Erythroblast (primary cell): ENCODE data around the gene ARMC3.

Experiments
- GATA1 ChIP-seq: IDR thresholded peaks from 2 replicates; pipeline ENCODE4 v1.6.1; 2011; ENCODE audit warnings: low read depth, mild to moderate bottlenecking, control low read depth, low read length, moderate library complexity
- POLR2A ChIP-seq: IDR thresholded peaks from 2 replicates; pipeline ENCODE4 v1.6.1; 2011; ENCODE audit warnings: mild to moderate bottlenecking, low read length

DNA sequence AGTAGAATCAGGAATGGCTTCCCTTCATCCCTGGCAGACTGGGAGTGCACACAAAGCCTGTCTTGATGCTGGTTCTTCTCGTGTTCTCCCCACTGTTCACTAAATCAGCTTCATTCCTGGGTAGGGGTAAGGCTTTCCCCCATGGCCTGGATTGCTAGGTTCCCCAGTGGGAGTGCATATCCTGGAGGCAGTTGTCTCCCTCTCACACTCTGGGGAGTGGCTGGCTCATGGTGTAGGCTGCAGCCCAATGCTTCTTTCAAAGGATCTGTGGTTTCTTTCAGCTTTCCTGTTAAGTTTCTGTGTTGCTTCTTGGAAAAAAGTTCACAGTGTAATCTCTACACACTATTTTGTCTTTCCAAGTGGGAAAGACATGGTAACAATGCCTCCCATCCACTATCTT, 32.6 kb upstream of the ARMC3 start:
- TF ChIP-seq POLR2A (no peak), GATA1 (no peak)
